Measurements from ENCODE around the gene COL9A3. TPM values are rescaled to one million over a fixed set of nuclear protein-coding genes. Genes with fewer than 3 reads are reported as not detected.

COL9A3 gene
- total RNA-seq, 2 experiments from 2014 or later = not detected

DNA sequence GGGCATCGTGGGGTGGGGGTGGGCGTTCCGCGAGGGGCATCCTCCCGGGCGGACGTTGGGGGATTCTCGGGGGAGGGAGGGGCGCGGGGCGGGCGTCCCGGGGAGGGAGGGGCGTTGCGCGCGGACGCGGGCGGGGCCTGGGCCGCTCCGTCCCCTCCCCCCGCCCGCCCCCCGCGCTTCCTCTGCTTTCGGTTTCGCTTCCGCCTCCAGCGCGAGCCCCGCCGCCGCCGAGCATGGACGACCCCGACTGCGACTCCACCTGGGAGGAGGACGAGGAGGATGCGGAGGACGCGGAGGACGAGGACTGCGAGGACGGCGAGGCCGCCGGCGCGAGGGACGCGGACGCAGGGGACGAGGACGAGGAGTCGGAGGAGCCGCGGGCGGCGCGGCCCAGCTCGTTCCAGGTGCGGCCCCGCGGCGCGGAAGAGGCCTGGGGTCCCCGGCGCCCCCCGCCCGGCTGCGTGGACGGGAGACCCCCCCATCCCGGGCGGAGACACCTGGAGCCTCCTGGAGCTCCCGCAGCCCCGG, 12.2 kb upstream of the COL9A3 start, which contains the start of gene OGFR:
Gene OGFR (plus strand): TSS at position 209 of the 528 bp plus-strand sequence. CDS start 25 bp downstream, at position 234.
- H3K9me3 ChIP-seq (ENCODE audit: control insufficient read depth in 1 of 2, insufficient read depth in 1 of 2, low read length in 2 of 2) = no peaks in the 10 kb centered on the region
- H3K9me3 Mint-ChIP-seq = no peaks in the 10 kb centered on the region
- ChIA-PET CTCF (interaction anchor here (0.8 kb wide), 1 partner anchor 305 kb away, joined by 5 read pairs; no protein-coding TSS in a partner anchor), POLR2A (interaction anchor here (0.6 to 2.9 kb wide), 8 partner anchors 9 to 153 kb away, joined by 3 to 49 read pairs (median 3); partner anchors contain the start of genes GID8 and MRGBP)
- H3K4me3 ChIP-seq (ENCODE audit: low read length) = peak within 1 kb of the TSS; percentile 81
- DNase-seq (peak; percentile 52 to 91 (median 66)), ATAC-seq (ENCODE audit: poor library complexity) (peak; percentile 59)
- H3K27ac Mint-ChIP-seq = peak within 1 kb of the TSS; percentile 97
- peaks cover 43% of the 10 kb centered on the region for H3K36me3 ChIP-seq (ENCODE audit: insufficient read depth, low read length)
- peak within 1 kb of the TSS; percentile 100 for H3K4me3 Mint-ChIP-seq
- peaks cover 34% of the 10 kb centered on the region for H3K4me1 Mint-ChIP-seq (ENCODE audit: low read depth)
- TF ChIP-seq, protein P1, sequence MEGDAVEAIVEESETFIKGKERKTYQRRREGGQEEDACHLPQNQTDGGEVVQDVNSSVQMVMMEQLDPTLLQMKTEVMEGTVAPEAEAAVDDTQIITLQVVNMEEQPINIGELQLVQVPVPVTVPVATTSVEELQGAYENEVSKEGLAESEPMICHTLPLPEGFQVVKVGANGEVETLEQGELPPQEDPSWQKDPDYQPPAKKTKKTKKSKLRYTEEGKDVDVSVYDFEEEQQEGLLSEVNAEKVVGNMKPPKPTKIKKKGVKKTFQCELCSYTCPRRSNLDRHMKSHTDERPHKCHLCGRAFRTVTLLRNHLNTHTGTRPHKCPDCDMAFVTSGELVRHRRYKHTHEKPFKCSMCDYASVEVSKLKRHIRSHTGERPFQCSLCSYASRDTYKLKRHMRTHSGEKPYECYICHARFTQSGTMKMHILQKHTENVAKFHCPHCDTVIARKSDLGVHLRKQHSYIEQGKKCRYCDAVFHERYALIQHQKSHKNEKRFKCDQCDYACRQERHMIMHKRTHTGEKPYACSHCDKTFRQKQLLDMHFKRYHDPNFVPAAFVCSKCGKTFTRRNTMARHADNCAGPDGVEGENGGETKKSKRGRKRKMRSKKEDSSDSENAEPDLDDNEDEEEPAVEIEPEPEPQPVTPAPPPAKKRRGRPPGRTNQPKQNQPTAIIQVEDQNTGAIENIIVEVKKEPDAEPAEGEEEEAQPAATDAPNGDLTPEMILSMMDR (IDR thresholded peaks at IDR 0.05) = no peak
- peak within 1 kb of the TSS; percentile 60 to 61 for H3K27ac ChIP-seq (ENCODE audit: low read depth in 1 of 2, low read length in 2 of 2)
- peaks cover 4% of the 10 kb centered on the region for H3K27me3 Mint-ChIP-seq
- H3K27me3 ChIP-seq (ENCODE audit: control insufficient read depth in 1 of 2, insufficient read depth in 2 of 2, low read length in 2 of 2) = no peaks in the 10 kb centered on the region
- intact Hi-C loops (cut with DNase I, micrococcal nuclease) = loop anchor here (1.0 to 5.0 kb wide), 5 partner anchors 8 to 502 kb away; partner anchors contain the start of genes MRGBP (in 2 of the 2), ADRM1 (in 1 of the 2), DIDO1 (in 1 of the 2) and SLCO4A1 (in 1 of the 2)
- peaks cover 41% of the 10 kb centered on the region for H3K4me1 ChIP-seq (ENCODE audit: insufficient read depth, low read length)
- H3K36me3 Mint-ChIP-seq (ENCODE audit: low read depth) = peaks cover 40% of the 10 kb centered on the region

DNA sequence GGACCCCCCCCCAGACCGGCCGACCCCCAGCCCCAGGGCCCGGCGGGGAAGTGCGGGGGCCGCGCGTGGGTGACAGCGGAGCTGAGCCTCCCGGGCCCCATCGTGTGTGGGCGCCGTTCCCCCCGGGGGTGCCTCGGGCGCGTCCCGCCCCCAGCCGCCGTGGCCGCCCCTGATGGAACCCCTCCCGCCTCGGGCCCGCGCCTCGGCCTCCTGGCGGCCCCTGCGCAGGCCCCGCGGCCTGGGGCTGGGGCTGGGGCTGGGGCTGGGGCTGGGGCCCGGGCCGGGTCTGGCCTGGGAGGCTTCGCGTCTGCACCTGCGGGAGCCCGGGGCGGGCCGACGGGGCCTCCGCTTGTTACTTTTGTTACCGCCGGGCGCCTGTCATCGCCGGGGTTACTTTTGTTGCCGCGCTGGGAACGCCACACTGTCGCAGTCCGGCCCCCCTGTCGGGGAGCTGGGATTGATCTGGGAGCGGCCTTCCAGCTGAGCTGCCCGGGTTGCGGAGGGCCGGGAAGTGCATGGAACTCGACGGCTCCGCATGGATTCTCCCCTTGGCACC, 11.6 kb upstream of the COL9A3 start:
- no peaks in the 10 kb centered on the region for H3K9me3 Mint-ChIP-seq
- ChIA-PET POLR2A (interaction anchor here (0.6 to 2.9 kb wide), 7 partner anchors 9 to 154 kb away, joined by 3 to 49 read pairs (median 3); partner anchors contain the start of genes GID8 and MRGBP), CTCF (interaction anchor here (0.8 to 1.2 kb wide), 2 partner anchors 14 to 305 kb away, joined by 3 to 5 read pairs; no protein-coding TSS in a partner anchor)
- H3K36me3 ChIP-seq (ENCODE audit: insufficient read depth, low read length) = peaks cover 43% of the 10 kb centered on the region
- intact Hi-C loops (cut with DNase I, micrococcal nuclease) = loop anchor here in 1 of 2 experiments (5.0 kb wide), 3 partner anchors 57 to 503 kb away; partner anchors contain the start of genes ADRM1, DIDO1 and TCFL5
- H3K4me1 ChIP-seq (ENCODE audit: insufficient read depth, low read length) = peaks cover 41% of the 10 kb centered on the region
- TF ChIP-seq, protein P1 (IDR thresholded peaks at IDR 0.05) = no peak
- peaks cover 37% of the 10 kb centered on the region for H3K36me3 Mint-ChIP-seq (ENCODE audit: low read depth)
- H3K27me3 Mint-ChIP-seq = peaks cover 4% of the 10 kb centered on the region
- peak overlapping the region; percentile 81 for H3K4me3 ChIP-seq (ENCODE audit: low read length)
- DNase-seq (peak in 4 of 14 experiments; percentile 27 to 56 (median 40)), ATAC-seq (ENCODE audit: poor library complexity) (peak; percentile 37)
- H3K27ac Mint-ChIP-seq = peak overlapping the region; percentile 74
- no peaks in the 10 kb centered on the region for H3K27me3 ChIP-seq (ENCODE audit: control insufficient read depth in 1 of 2, insufficient read depth in 2 of 2, low read length in 2 of 2)
- H3K4me3 Mint-ChIP-seq = peak overlapping the region; percentile 82
- H3K27ac ChIP-seq (ENCODE audit: low read depth in 1 of 2, low read length in 2 of 2) = peak overlapping the region; percentile 15 to 59
- no peaks in the 10 kb centered on the region for H3K9me3 ChIP-seq (ENCODE audit: control insufficient read depth in 1 of 2, insufficient read depth in 1 of 2, low read length in 2 of 2)
- H3K4me1 Mint-ChIP-seq (ENCODE audit: low read depth) = peaks cover 34% of the 10 kb centered on the region

DNA sequence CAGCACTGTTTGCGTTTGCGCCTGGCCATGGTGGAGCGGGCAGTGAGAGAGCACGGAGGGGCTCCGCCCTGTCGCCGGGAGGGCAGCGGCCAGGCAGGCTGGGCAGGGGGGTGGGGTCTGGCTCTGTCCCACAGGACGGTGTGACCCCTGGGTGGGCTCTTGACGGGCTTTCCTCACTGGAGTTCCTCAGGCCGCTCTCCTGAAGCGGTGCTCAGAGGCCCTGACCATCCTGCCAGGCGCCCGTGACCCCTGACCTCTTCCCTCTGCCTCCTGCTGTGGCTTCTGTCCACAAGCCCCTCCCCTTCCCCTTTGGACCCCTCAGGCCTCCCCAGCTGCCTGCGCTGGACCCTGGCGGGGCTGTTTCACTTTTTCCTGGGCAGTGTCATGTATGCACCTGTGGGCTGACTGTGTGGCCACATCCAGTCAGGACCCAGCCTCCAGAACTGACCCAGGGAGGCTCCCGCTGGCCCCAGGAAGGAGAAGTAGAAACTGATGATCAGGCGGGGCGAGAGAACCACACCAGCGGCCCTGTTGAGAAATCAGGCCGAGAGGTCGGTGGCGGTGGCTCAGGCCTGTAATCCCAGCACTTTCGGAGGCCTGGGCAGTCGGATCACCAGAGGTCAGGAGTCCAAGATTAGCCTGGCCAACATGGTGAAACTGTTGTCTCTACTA, 11.0 kb upstream of the COL9A3 start:
- H3K27me3 Mint-ChIP-seq = peaks cover 4% of the 10 kb centered on the region
- Histone ChIP-seq H3K36me3 (ENCODE audit: insufficient read depth, low read length) (peaks cover 45% of the 10 kb centered on the region), H3K4me3 (ENCODE audit: low read length) (peak overlapping the region; percentile 81), H3K27ac (ENCODE audit: low read depth in 1 of 2, low read length in 2 of 2) (peak overlapping the region; percentile 7 to 15), H3K27me3 (ENCODE audit: control insufficient read depth in 1 of 2, insufficient read depth in 2 of 2, low read length in 2 of 2) (no peaks in the 10 kb centered on the region), H3K9me3 (ENCODE audit: control insufficient read depth in 1 of 2, insufficient read depth in 1 of 2, low read length in 2 of 2) (no peaks in the 10 kb centered on the region), H3K4me1 (ENCODE audit: insufficient read depth, low read length) (peaks cover 41% of the 10 kb centered on the region)
- DNase-seq (peak in 1 of 14 experiments; percentile 52), ATAC-seq (ENCODE audit: poor library complexity) (no peak)
- CTCF ChIA-PET = interaction anchor here (1.2 kb wide), 1 partner anchor 15 kb away, joined by 3 read pairs; no protein-coding TSS in a partner anchor
- intact Hi-C loops (cut with DNase I, micrococcal nuclease) = loop anchor here in 1 of 2 experiments (5.0 kb wide), 3 partner anchors 56 to 504 kb away; partner anchors contain the start of genes ADRM1, DIDO1 and TCFL5
- peak overlapping the region; percentile 74 for H3K27ac Mint-ChIP-seq
- no peaks in the 10 kb centered on the region for H3K9me3 Mint-ChIP-seq
- peak overlapping the region; percentile 82 for H3K4me3 Mint-ChIP-seq
- TF ChIP-seq, protein P1 (IDR thresholded peaks at IDR 0.05) = no peak
- POLR2A ChIA-PET = interaction anchor here (0.6 to 4.3 kb wide), 4 partner anchors 11 to 155 kb away, joined by 3 to 49 read pairs (median 22); partner anchors contain the start of gene MRGBP
- H3K4me1 Mint-ChIP-seq (ENCODE audit: low read depth) = peaks cover 34% of the 10 kb centered on the region
- peaks cover 33% of the 10 kb centered on the region for H3K36me3 Mint-ChIP-seq (ENCODE audit: low read depth)
